ENCODE measurements around the gene XRCC3. TPM values are rescaled to one million over a fixed set of nuclear protein-coding genes. Genes with fewer than 3 reads are reported as not detected.

The XRCC3 gene
- total RNA-seq, 4 donors from 2014 or later, result 0.59 to 14.4 (median 5.2) TPM

- intact Hi-C loops (cut with DNase I; ENCODE audit: low total_unique reads), result no loop called here
- no peak overlapping the region for H3K4me3 ChIP-seq
- H3K27me3 ChIP-seq, result no peaks in the 10 kb centered on the region
- TF ChIP-seq POLR2A (IDR thresholded peaks at IDR 0.05), result no peak
- TF ChIP-seq, protein P1, sequence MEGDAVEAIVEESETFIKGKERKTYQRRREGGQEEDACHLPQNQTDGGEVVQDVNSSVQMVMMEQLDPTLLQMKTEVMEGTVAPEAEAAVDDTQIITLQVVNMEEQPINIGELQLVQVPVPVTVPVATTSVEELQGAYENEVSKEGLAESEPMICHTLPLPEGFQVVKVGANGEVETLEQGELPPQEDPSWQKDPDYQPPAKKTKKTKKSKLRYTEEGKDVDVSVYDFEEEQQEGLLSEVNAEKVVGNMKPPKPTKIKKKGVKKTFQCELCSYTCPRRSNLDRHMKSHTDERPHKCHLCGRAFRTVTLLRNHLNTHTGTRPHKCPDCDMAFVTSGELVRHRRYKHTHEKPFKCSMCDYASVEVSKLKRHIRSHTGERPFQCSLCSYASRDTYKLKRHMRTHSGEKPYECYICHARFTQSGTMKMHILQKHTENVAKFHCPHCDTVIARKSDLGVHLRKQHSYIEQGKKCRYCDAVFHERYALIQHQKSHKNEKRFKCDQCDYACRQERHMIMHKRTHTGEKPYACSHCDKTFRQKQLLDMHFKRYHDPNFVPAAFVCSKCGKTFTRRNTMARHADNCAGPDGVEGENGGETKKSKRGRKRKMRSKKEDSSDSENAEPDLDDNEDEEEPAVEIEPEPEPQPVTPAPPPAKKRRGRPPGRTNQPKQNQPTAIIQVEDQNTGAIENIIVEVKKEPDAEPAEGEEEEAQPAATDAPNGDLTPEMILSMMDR (IDR thresholded peaks at IDR 0.05), result no peak
- DNase-seq, result no peak
- H3K27ac ChIP-seq, result no peak overlapping the region
- no peaks in the 10 kb centered on the region for H3K36me3 ChIP-seq
- H3K9me3 ChIP-seq, result no peaks in the 10 kb centered on the region
- no peaks in the 10 kb centered on the region for H3K4me1 ChIP-seq
Observed at GRCh38 chr14:103685276-103686211, 29.7 kb downstream of the XRCC3 start.

DNA sequence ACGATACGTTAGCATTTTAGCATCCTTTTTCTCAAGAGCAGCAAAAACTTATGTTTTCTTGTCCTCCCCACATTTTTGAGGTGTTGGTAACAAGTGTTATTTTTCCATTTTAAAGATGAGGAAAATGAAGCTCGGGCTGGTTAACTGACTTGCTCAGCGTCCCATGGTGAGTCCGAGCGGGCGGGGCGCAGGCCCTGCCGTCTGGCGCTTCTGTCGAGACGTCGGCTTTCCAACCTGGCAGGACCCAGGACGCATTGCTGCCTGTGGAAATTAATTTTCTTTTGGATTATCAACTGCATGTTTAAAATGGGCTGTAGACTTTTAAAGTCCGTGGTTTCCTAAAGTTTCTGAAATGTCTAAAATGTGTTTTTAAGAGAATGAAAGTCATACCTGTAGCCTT lies 30.4 kb downstream of the XRCC3 start:
- TF ChIP-seq, protein P1 (IDR thresholded peaks at IDR 0.05), result no peak
- TF ChIP-seq POLR2A (IDR thresholded peaks at IDR 0.05), result no peak
- Histone ChIP-seq H3K27me3 (no peaks in the 10 kb centered on the region), H3K36me3 (no peaks in the 10 kb centered on the region), H3K27ac (no peak overlapping the region), H3K9me3 (no peaks in the 10 kb centered on the region), H3K4me1 (no peaks in the 10 kb centered on the region), H3K4me3 (no peak overlapping the region)
- no peak for DNase-seq
- intact Hi-C loops (cut with DNase I; ENCODE audit: low total_unique reads), result no loop called here

DNA sequence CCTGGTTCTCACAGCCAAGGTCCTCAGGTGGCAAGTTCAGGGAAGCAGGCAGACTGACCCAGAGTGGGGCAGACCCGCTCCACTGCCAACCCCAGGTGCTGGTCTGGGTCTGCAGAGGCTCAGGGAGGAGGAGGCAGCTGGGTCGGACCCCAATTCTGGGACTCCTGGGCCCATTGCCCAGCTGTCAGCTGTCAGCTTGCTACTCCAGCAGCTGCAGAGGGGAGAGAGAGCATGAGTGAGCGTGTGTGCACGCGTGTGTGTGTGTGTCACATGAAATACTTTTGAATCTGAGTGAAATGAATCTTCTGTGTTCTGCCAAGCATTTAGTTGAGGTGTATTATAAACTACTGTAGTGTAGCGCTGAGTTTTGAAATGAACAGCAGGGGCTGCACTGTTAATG lies 30.8 kb downstream of the XRCC3 start:
- Histone ChIP-seq H3K4me1 (no peaks in the 10 kb centered on the region), H3K27ac (no peak overlapping the region), H3K4me3 (no peak overlapping the region), H3K9me3 (no peaks in the 10 kb centered on the region), H3K27me3 (no peaks in the 10 kb centered on the region), H3K36me3 (no peaks in the 10 kb centered on the region)
- no peak for DNase-seq
- TF ChIP-seq POLR2A (IDR thresholded peaks at IDR 0.05), result no peak
- intact Hi-C loops (cut with DNase I; ENCODE audit: low total_unique reads), result no loop called here

GRCh38 chr14:103683139-103683538 lies 32.1 kb downstream of the XRCC3 start:
- no peak for TF ChIP-seq POLR2A (IDR thresholded peaks at IDR 0.05)
- TF ChIP-seq, protein P1 (IDR thresholded peaks at IDR 0.05), result no peak
- Histone ChIP-seq H3K4me3 (no peak overlapping the region), H3K27me3 (no peaks in the 10 kb centered on the region), H3K27ac (no peak overlapping the region), H3K4me1 (no peaks in the 10 kb centered on the region), H3K9me3 (no peaks in the 10 kb centered on the region), H3K36me3 (no peaks in the 10 kb centered on the region)
- intact Hi-C loops (cut with DNase I; ENCODE audit: low total_unique reads), result no loop called here
- no peak for DNase-seq

DNA sequence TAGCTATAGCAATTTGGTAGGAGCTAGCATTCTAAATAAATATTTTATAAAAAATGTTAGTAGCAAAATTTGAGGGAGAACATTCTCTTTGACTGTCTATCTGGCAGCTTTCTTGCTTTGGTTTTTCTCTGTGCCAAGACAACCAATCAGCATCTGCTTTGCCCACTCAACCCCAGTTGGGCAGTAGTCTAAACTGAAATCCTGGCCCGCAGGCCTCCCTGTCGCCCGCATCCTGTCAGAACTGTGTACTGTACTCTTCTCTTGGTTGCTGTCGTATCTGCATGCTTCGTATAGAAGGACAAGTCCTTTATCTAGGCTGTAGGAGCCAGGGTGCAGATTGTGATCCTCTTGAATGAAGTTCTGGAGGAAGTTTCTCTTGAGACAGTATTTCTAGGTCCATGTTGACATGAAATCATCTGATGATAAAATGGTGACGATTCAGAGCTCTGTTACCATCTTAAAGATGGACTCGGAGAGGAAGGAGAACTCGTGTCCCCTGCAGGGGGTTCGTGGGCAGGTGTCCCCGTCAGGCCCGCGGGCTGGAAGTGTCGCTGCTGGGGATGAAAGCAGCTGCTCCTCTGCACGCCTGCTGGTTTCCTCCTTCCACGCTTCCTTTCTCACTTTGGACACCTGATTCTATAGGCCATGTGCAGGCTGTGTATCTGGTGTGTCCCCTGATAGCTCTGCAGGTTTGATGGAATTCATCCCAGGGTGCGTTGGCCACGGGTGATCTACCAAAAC lies 34.6 kb downstream of the XRCC3 start:
- Histone ChIP-seq H3K36me3 (no peaks in the 10 kb centered on the region), H3K27me3 (no peaks in the 10 kb centered on the region), H3K9me3 (no peaks in the 10 kb centered on the region), H3K27ac (no peak overlapping the region), H3K4me1 (no peaks in the 10 kb centered on the region), H3K4me3 (no peak overlapping the region)
- intact Hi-C loops (cut with DNase I; ENCODE audit: low total_unique reads), result no loop called here
- TF ChIP-seq POLR2A (IDR thresholded peaks at IDR 0.05), result no peak
- TF ChIP-seq, protein P1 (IDR thresholded peaks at IDR 0.05), result no peak
- DNase-seq, result no peak
